GM12878 (cell line): ENCODE data around the gene TMEM231. TPM values are rescaled to one million over a fixed set of nuclear protein-coding genes. Genes with fewer than 3 reads are reported as not detected.

Experiments used
- ATAC-seq: fragments of 200-7000 bp; cut with Tn5 transposase; 3 replicates; pipeline ENCODE4 v1.9.1; 2020; ENCODE audit warnings: mild to moderate bottlenecking, moderate library complexity
- BruUV-seq: library from RNA; stranded (reverse); fragments of 400-500 nt; replicated peaks from 2 replicates; lab custom pipeline; 2021; lab: Mats Ljungman, UMichigan
- CTCF ChIA-PET: fragments of 300-600 bp; sonication (Branson Sonifier 250); formaldehyde crosslinking; extraction: SDS; loops from one replicate; lab custom pipeline; 2021; ENCODE audit warnings: inconsistent platforms; lab: Yijun Ruan, JAX
- POLR2A ChIA-PET: fragments of 350-600 bp; formaldehyde crosslinking; extraction: SDS; loops from one replicate; lab custom pipeline; 2021; ENCODE audit warnings: inconsistent platforms; lab: Charles Lee
- RAD21 ChIA-PET: fragments of 300-600 bp; sonication (Branson Sonifier 250); formaldehyde crosslinking; loops from one replicate; lab custom pipeline; 2023; ENCODE audit warnings: antibody characterized with exemption; ENCODE audit not compliant: unreplicated experiment; lab: Charles Lee
- SMC1A ChIA-PET: fragments of 300-600 bp; sonication (Branson Sonifier 250); formaldehyde crosslinking; loops from one replicate; lab custom pipeline; 2023; ENCODE audit not compliant: unreplicated experiment, uncharacterized antibody; lab: Charles Lee
- DNase-seq: peaks from one replicate; pipeline ENCODE4 v3.0.0-alpha.2; 2011; ENCODE audit warnings: low read depth, low spot score
- FAIRE-seq: peaks from 3 replicates; lab custom pipeline; 2011; peaks lifted over from hg19 to GRCh38; lab: Jason Lieb, UNC
- H2AFZ ChIP-seq: 2 replicates; pipeline ENCODE4 v1.6.0; 2011; ENCODE audit warnings: low read depth, low read length, control low read depth; ENCODE audit not compliant: control insufficient read depth
- H3K27ac ChIP-seq: 2 replicates; pipeline ENCODE4 v1.5.1; 2011; ENCODE audit warnings: control low read depth; ENCODE audit not compliant: control insufficient read depth, insufficient read depth
- H3K27me3 ChIP-seq, 2 experiments: replicated peaks in 1 of 2; 2 replicates each; pipeline versions ENCODE4 v1.6.0 to v1.6.1; 2011; ENCODE audit warnings: low read length in 1 of 2; ENCODE audit not compliant: control insufficient read depth in 2 of 2, insufficient read depth in 2 of 2
- H3K36me3 ChIP-seq, 2 experiments: 2 replicates each; pipeline ENCODE4 v1.5.1; 2011; ENCODE audit warnings: low read length in 1 of 2; ENCODE audit not compliant: control insufficient read depth in 2 of 2, insufficient read depth in 2 of 2
- H3K4me1 ChIP-seq: 2 replicates; pipeline ENCODE4 v1.6.1; 2011; ENCODE audit warnings: mild to moderate bottlenecking, low read length, moderate library complexity, mixed read lengths; ENCODE audit not compliant: control insufficient read depth, insufficient read depth
- H3K4me2 ChIP-seq: 2 replicates; pipeline ENCODE4 v1.6.0; 2011; ENCODE audit warnings: control low read depth; ENCODE audit not compliant: control insufficient read depth, insufficient read depth
- H3K4me3 ChIP-seq: fragments of 200-600 bp; sonication (generic); 2 replicates; pipeline ENCODE4 v1.5.1; 2016
- H3K79me2 ChIP-seq: 2 replicates; pipeline ENCODE4 v1.6.0; 2011; ENCODE audit warnings: low read length; ENCODE audit not compliant: control insufficient read depth, insufficient read depth
- H3K9ac ChIP-seq: 2 replicates; pipeline ENCODE4 v1.8.0; 2011; ENCODE audit warnings: low read length, control low read depth, mixed read lengths; ENCODE audit not compliant: control insufficient read depth, insufficient read depth
- H3K9me3 ChIP-seq: replicated peaks from 3 replicates; pipeline ENCODE4 v1.5.1; 2011; ENCODE audit warnings: mild to moderate bottlenecking, low read length; ENCODE audit not compliant: control insufficient read depth, insufficient read depth
- H4K20me1 ChIP-seq: 2 replicates; pipeline ENCODE4 v1.6.0; 2011; ENCODE audit not compliant: control insufficient read depth, insufficient read depth
- CREM ChIP-seq: IDR thresholded peaks from 2 replicates; pipeline ENCODE4 v1.6.1; 2014; ENCODE audit warnings: antibody characterized with exemption, low read depth
- ETV6 ChIP-seq, 2 experiments: fragments of 450-650 bp in 1 of 2; IDR thresholded peaks in 1 of 2; conservative IDR thresholded peaks in 1 of 2; 2 replicates each; pipeline ENCODE4 v1.6.1; 2014; ENCODE audit warnings: antibody characterized with exemption in 1 of 2, borderline replicate concordance in 1 of 2, low read depth in 1 of 2, mild to moderate bottlenecking in 1 of 2, moderate library complexity in 1 of 2
- EZH2 ChIP-seq: IDR thresholded peaks from 2 replicates; pipeline ENCODE4 v1.6.1; 2012; ENCODE audit warnings: low read depth, mild to moderate bottlenecking, control low read depth, inconsistent platforms, low read length, borderline replicate concordance; ENCODE audit not compliant: control insufficient read depth
- FOXM1 ChIP-seq: IDR thresholded peaks from 2 replicates; pipeline ENCODE4 v1.6.1; 2012; ENCODE audit warnings: low read depth, mild to moderate bottlenecking, inconsistent platforms, low read length, moderate library complexity
- IKZF1 ChIP-seq: fragments of 450-650 bp; conservative IDR thresholded peaks from 2 replicates; pipeline ENCODE4 v1.6.1; 2017; ENCODE audit warnings: antibody characterized with exemption, mild to moderate bottlenecking
- MEF2A ChIP-seq: IDR thresholded peaks from 2 replicates; pipeline ENCODE4 v1.6.1; 2011; ENCODE audit warnings: low read depth, mild to moderate bottlenecking, low read length, moderate library complexity; ENCODE audit not compliant: insufficient read depth
- MTA2 ChIP-seq: fragments of 450-650 bp; IDR thresholded peaks from 2 replicates; pipeline ENCODE4 v1.6.1; 2016; ENCODE audit warnings: low read depth, mild to moderate bottlenecking, moderate library complexity
- NFYA ChIP-seq: IDR thresholded peaks from 2 replicates; pipeline ENCODE4 v1.6.1; 2011; ENCODE audit warnings: low read depth, mild to moderate bottlenecking, low read length, improper control_type of control experiment, borderline replicate concordance
- POLR2AphosphoS5 ChIP-seq: IDR thresholded peaks from 2 replicates; pipeline ENCODE4 v1.6.1; 2011; ENCODE audit warnings: mild to moderate bottlenecking, low read length, inconsistent platforms
- RUNX3 ChIP-seq: IDR thresholded peaks from 2 replicates; pipeline ENCODE4 v1.6.1; 2012; ENCODE audit warnings: low read length, inconsistent platforms
- SPI1 ChIP-seq: IDR thresholded peaks from 2 replicates; pipeline ENCODE4 v1.6.1; 2011; ENCODE audit warnings: low read depth, mild to moderate bottlenecking, low read length, moderate library complexity, borderline replicate concordance; ENCODE audit not compliant: insufficient read depth
- STAT1 ChIP-seq: fragments of 450-650 bp; conservative IDR thresholded peaks from 2 replicates; pipeline ENCODE4 v1.6.1; 2014; ENCODE audit warnings: antibody characterized with exemption, mild to moderate bottlenecking
- TCF12 ChIP-seq: IDR thresholded peaks from 2 replicates; pipeline ENCODE4 v1.6.1; 2011; ENCODE audit warnings: low read depth, mild to moderate bottlenecking, low read length
- ZBED1 ChIP-seq: IDR thresholded peaks from 2 replicates; pipeline ENCODE4 v1.6.1; 2016; ENCODE audit warnings: borderline replicate concordance
- ZNF24 ChIP-seq: fragments of 450-650 bp; IDR thresholded peaks from 2 replicates; pipeline ENCODE4 v1.6.1; 2017; ENCODE audit warnings: antibody characterized with exemption, mild to moderate bottlenecking
- WGBS: methylation state at CpG from one replicate; pipeline ENCODE4 v1.1.6; 2016; ENCODE audit warnings: low lambda C conversion rate; ENCODE audit not compliant: insufficient replicate concordance, insufficient coverage; ENCODE audit errors: missing lambda C conversion rate; 5-methylcytosine and 5-hydroxymethylcytosine counted together
- in situ Hi-C: fragments of 300-500 bp; cut with MboI; formaldehyde crosslinking; loops from 9 replicates; pipeline ENCODE4 v1.14.3; 2018; ENCODE audit warnings: mixed read lengths
- intact Hi-C: fragments of 100-400 bp; cut with micrococcal nuclease; formaldehyde crosslinking; loops from one replicate; pipeline ENCODE4 v1.14.2; 2022; ENCODE audit not compliant: unreplicated experiment
- polyA plus RNA-seq, 11 experiments: library from polyadenylated mRNA; depleted of rRNA in 4 of 11; unstranded in 6 of 11; stranded (reverse) in 5 of 11; fragments of >200 nt; fragmentation: Nextera tagmentation in 4 of 11; fragmentation: Illumina TruSeq in 1 of 11; extraction: Ambion mirVana in 4 of 11; extraction: Trizol in 1 of 11; gene quantifications; 1 replicate in 1 of 11; 2 replicates in 10 of 11; pipeline versions ENCODE4 v1.2.1 to v1.2.3, GENCODE V29; 2011 to 2016; ENCODE audit warnings: inconsistent platforms in 2 of 11, missing spikeins in 2 of 11, low read depth in 1 of 11
- total RNA-seq, 4 experiments: library from RNA; depleted of rRNA in 3 of 4; stranded (reverse); fragments of >200 nt in 3 of 4; fragmentation: Illumina TruSeq in 1 of 4; extraction: Trizol in 1 of 4; gene quantifications; 2 replicates each; pipeline versions ENCODE4 v1.2.1 to v1.2.3, GENCODE V29; 2013 to 2021
- TF ChIP-seq, protein P1 (sequence below): fragments of 450-650 bp; IDR thresholded peaks from 2 replicates; pipeline ENCODE4 v1.6.1; 2017; ENCODE audit warnings: mild to moderate bottlenecking, moderate library complexity
- TF ChIP-seq, protein P2 (sequence below): fragments of 450-650 bp; IDR thresholded peaks from 2 replicates; pipeline ENCODE4 v1.6.1; 2017; ENCODE audit warnings: low read depth, mild to moderate bottlenecking, moderate library complexity

TMEM231 gene
- total and polyA plus RNA-seq, 10 of the 15 experiments (the other 5 are each of a cell fraction or from before 2014, with no cell fraction given), result 1.2 to 9.1 (median 5.9) TPM

DNA sequence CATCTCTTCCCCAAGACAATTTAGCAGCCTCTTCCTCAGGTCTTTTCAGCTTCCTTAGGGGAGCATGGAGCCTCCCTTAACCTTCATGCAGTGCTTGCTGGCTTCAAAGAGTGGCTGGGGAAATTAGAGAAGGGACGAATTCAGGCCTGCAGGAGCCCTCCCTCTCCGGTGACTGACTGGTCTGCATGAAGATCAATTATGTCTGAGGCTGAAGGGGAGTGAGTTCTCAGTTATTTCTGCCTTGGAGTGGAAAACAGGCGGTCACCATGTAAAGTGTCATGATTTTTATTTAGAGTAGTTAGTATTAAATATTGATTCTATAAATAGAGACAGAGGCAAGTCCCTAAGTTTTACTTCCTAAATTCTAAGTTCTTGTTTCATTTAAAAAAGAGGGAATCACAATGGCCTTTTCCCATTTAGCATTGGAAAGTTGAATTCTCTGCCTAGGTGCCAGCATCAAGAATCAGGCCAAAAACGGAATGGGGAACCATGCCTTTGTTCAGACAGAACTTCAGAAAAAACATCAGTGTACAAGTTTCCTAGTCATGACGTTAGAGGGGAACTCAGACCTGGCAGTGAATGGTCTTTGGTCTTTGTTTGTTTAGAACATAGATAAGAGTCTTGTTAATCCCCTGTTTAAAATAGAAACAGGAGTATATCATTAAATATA is 14.5 kb upstream of the TMEM231 start:
- Histone ChIP-seq H3K4me3 (peak overlapping the region; percentile 9; the same call in 1 of the 2 replicates), H4K20me1 (no peaks in the 10 kb centered on the region), H3K79me2 (peaks cover 70% of the 10 kb centered on the region), H3K4me1 (peaks cover 63% of the 10 kb centered on the region), H3K27me3 (no peaks in the 10 kb centered on the region), H2AFZ (no peak overlapping the region), H3K9me3 (no peaks in the 10 kb centered on the region), H3K4me2 (peak overlapping the region; percentile 75), H3K9ac (peak overlapping the region; percentile 36), H3K27ac (peak overlapping the region; percentile 85), H3K36me3 (peaks cover 6 to 45% of the 10 kb centered on the region in 2 experiments)
- CTCF ChIA-PET, result interaction anchor here (0.6 to 3.1 kb wide), 6 partner anchors 20 to 193 kb away, joined by 3 to 11 read pairs (median 4); partner anchors contain the start of genes ADAT1 and TMEM170A
- intact Hi-C loops, result loop anchor here (2.0 kb wide), 1 partner anchor 52 kb away; the partner anchor contains the start of gene ADAT1
- 24% methylated on average over 5 of the region's 5 CpGs for WGBS
- SMC1A ChIA-PET, result interaction anchor here (1.6 to 5.4 kb wide), 4 partner anchors 12 to 196 kb away, joined by 4 to 42 read pairs (median 9); partner anchors contain the start of gene ADAT1
- TSS peak; percentile 77 for BruUV-seq
- ATAC-seq (peak; percentile 46), DNase-seq (no peak), FAIRE-seq (peak; percentile 23)
- RAD21 ChIA-PET, result interaction anchor here (1.0 to 5.4 kb wide), 4 partner anchors 13 to 98 kb away, joined by 3 to 27 read pairs (median 4); partner anchors contain the start of genes ADAT1 and TMEM231
- POLR2A ChIA-PET, result interaction anchor here (0.7 to 11.8 kb wide), 3 partner anchors 20 to 78 kb away, joined by 3 to 116 read pairs (median 5); partner anchors contain the start of gene ADAT1
- in situ Hi-C loops, result no loop called here
- peak; percentile 45; the same call in 1 of the 2 replicates for TF ChIP-seq ZBED1
- no peak for TF ChIP-seq ETV6 (conservative IDR thresholded peaks at IDR 0.05 in 1 of 2, IDR thresholded peaks at IDR 0.05 in 1 of 2; ENCODE audit: borderline replicate concordance in 1 of 2, low read depth in 1 of 2)
- no peak for TF ChIP-seq NFYA
- TF ChIP-seq ZNF24, result peak; percentile 6; the same call in 1 of the 2 replicates
- peak; percentile 20; the same call in 1 of the 2 replicates for TF ChIP-seq MTA2
- 0 out of 2 replicates have a peak, but pooled peaks have one; percentile 32 for TF ChIP-seq IKZF1
- TF ChIP-seq, protein P1, sequence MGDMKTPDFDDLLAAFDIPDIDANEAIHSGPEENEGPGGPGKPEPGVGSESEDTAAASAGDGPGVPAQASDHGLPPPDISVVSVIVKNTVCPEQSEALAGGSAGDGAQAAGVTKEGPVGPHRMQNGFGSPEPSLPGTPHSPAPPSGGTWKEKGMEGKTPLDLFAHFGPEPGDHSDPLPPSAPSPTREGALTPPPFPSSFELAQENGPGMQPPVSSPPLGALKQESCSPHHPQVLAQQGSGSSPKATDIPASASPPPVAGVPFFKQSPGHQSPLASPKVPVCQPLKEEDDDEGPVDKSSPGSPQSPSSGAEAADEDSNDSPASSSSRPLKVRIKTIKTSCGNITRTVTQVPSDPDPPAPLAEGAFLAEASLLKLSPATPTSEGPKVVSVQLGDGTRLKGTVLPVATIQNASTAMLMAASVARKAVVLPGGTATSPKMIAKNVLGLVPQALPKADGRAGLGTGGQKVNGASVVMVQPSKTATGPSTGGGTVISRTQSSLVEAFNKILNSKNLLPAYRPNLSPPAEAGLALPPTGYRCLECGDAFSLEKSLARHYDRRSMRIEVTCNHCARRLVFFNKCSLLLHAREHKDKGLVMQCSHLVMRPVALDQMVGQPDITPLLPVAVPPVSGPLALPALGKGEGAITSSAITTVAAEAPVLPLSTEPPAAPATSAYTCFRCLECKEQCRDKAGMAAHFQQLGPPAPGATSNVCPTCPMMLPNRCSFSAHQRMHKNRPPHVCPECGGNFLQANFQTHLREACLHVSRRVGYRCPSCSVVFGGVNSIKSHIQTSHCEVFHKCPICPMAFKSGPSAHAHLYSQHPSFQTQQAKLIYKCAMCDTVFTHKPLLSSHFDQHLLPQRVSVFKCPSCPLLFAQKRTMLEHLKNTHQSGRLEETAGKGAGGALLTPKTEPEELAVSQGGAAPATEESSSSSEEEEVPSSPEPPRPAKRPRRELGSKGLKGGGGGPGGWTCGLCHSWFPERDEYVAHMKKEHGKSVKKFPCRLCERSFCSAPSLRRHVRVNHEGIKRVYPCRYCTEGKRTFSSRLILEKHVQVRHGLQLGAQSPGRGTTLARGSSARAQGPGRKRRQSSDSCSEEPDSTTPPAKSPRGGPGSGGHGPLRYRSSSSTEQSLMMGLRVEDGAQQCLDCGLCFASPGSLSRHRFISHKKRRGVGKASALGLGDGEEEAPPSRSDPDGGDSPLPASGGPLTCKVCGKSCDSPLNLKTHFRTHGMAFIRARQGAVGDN, result peak; percentile 41; the same call in 1 of the 2 replicates
- TF ChIP-seq, protein P2, sequence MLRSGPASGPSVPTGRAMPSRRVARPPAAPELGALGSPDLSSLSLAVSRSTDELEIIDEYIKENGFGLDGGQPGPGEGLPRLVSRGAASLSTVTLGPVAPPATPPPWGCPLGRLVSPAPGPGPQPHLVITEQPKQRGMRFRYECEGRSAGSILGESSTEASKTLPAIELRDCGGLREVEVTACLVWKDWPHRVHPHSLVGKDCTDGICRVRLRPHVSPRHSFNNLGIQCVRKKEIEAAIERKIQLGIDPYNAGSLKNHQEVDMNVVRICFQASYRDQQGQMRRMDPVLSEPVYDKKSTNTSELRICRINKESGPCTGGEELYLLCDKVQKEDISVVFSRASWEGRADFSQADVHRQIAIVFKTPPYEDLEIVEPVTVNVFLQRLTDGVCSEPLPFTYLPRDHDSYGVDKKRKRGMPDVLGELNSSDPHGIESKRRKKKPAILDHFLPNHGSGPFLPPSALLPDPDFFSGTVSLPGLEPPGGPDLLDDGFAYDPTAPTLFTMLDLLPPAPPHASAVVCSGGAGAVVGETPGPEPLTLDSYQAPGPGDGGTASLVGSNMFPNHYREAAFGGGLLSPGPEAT, result peak; percentile 60; the same call in 1 of the 2 replicates
- TF ChIP-seq EZH2, result no peak
- TF ChIP-seq CREM, result peak; percentile 53; the same call in 1 of the 2 replicates
- peak; percentile 51; the same call in 1 of the 2 replicates for TF ChIP-seq POLR2AphosphoS5
- 0 out of 2 replicates have a peak, but pooled peaks have one; percentile 25 for TF ChIP-seq MEF2A
- peak; percentile 58; the same call in 1 of the 2 replicates for TF ChIP-seq SPI1
- TF ChIP-seq RUNX3, result 0 out of 2 replicates have a peak, but pooled peaks have one; percentile 2
- peak; percentile 54; the same call in 1 of the 2 replicates for TF ChIP-seq FOXM1
- no peak for TF ChIP-seq TCF12
- no peak for TF ChIP-seq STAT1
